Measurements from ENCODE around the gene ICAM3. TPM values are rescaled to one million over a fixed set of nuclear protein-coding genes. Genes with fewer than 3 reads are reported as not detected.
A peak's percentile ranks its signal among the peaks of the same experiment; 100 is the strongest.

Gene ICAM3
- total RNA-seq, 1 donor from 2014 or later = 5.0 TPM

DNA sequence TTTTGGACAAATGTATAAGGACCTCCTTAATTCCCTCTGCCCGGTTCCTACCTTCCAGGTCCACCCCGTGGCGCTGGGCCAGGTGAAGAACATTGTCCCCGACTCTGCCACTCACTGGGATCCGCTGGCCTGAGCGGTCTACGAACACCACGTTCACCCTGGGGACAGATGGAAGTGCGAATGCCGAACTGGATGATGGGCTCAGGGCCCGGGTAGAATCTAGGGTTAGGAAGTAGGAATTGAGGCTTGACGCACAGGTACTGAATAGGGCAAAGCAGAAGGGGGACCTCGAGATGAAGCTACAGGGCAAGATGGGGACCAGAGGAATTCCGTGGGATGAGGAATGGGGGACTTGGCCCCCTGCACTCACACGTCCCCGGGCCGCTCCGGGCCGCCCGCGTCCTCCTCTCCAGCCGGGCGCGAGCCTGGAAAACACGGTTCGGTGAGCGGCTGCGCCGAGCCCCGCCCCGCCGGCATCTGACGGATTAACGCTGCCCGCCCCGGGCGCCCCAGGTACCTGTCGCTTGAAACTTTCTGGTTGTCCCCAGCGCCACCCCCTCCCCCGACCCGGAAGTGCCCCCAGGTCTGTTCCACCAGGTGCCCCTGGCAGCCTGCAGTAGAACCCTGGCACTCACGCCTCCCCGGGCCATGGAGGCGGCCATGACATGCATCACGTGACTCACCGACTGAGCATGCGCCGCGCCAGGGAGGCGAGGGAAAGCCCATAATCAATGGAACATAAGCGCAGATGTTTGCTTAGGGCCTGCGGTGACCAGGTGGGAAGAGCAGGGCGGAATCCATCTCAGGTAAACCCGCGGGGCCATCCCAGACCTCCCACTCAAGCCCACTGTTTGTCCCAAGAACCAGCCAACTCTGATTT, 23.8 kb downstream of the ICAM3 start, which contains the start of gene FDX2:
Gene FDX2 (minus strand): TSS at position 681 of the 880 bp plus-strand sequence. CDS start 19 bp downstream, at position 662.
- no peak for FAIRE-seq
- H3K4me3 ChIP-seq (ENCODE audit: low read depth, low read length) = peak within 1 kb of the TSS; percentile 65
- DNase-seq (ENCODE audit: low read depth) = peak; percentile 65
- peaks cover 16% of the 10 kb centered on the region for H3K36me3 ChIP-seq (ENCODE audit: control insufficient read depth, insufficient read depth, low read length)
- no peaks in the 10 kb centered on the region for H3K27me3 ChIP-seq (ENCODE audit: control insufficient read depth, insufficient read depth, low read length)
- no peak for TF ChIP-seq CTCF (IDR thresholded peaks at IDR 0.05; ENCODE audit: insufficient read depth, low read length, severe bottlenecking)

DNA sequence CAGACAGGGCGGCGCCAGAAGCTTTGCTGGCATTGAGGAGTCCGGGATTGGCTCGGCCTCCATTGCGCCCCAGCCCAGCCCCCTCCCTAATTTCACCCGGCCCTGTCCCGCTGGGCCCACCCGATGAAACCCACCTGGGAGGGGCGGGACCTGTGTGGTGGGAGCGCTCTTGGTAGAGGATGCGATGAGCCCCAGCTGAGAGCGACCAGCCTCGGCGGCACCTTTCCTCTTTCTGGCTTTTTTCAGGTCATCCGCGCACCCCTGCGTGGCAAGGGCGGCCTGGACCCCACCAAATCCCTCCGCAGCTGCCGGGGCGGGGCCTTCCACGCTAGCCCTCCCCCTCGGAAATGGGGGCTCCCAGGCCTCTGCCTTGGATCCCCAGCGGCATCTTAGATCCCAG, 30.0 kb downstream of the ICAM3 start, which contains the start of gene ZGLP1:
Gene ZGLP1 (minus strand): TSS at position 393 of the 400 bp plus-strand sequence.
- no peak for FAIRE-seq
- no peak for TF ChIP-seq CTCF (IDR thresholded peaks at IDR 0.05; ENCODE audit: insufficient read depth, low read length, severe bottlenecking)
- H3K4me3 ChIP-seq (ENCODE audit: low read depth, low read length) = no peak within 1 kb of the TSS
- H3K27me3 ChIP-seq (ENCODE audit: control insufficient read depth, insufficient read depth, low read length) = no peaks in the 10 kb centered on the region
- no peak for DNase-seq (ENCODE audit: low read depth)
- H3K36me3 ChIP-seq (ENCODE audit: control insufficient read depth, insufficient read depth, low read length) = peaks cover 2% of the 10 kb centered on the region

DNA sequence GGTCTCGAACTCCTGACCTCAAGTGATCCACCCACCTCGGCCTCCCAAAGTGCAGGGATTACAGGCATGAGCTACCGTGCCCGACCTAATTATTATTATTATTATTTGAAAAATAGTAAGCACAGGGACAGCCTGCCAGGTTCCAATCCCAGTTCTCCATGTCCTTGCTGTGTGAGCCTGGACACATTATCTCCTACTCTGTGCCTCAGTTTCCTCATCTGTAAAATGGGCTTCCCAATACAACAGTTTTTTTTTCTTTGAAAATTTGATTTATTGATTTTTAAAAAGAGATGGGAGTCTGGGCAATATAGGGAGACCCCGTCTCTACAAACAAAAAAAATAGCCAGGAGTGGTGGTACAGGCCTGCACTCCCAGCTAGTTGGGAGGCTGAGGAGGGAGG, 33.1 kb downstream of the ICAM3 start:
- H3K4me3 ChIP-seq (ENCODE audit: low read depth, low read length) = no peak overlapping the region

GRCh38 chr19:10305139-10305806, 34.2 kb downstream of the ICAM3 start:
- no peak for FAIRE-seq
- peak; percentile 49 for DNase-seq (ENCODE audit: low read depth)
- Histone ChIP-seq H3K4me3 (ENCODE audit: low read depth, low read length) (no peak overlapping the region), H3K36me3 (ENCODE audit: control insufficient read depth, insufficient read depth, low read length) (no peaks in the 10 kb centered on the region), H3K27me3 (ENCODE audit: control insufficient read depth, insufficient read depth, low read length) (no peaks in the 10 kb centered on the region)
- TF ChIP-seq CTCF (IDR thresholded peaks at IDR 0.05; ENCODE audit: insufficient read depth, low read length, severe bottlenecking) = no peak

More for the DNA sequence above, 33.1 kb downstream of the ICAM3 start:
- DNase-seq (ENCODE audit: low read depth) (no peak), FAIRE-seq (no peak)
- Histone ChIP-seq H3K36me3 (ENCODE audit: control insufficient read depth, insufficient read depth, low read length) (no peaks in the 10 kb centered on the region), H3K27me3 (ENCODE audit: control insufficient read depth, insufficient read depth, low read length) (no peaks in the 10 kb centered on the region)
- no peak for TF ChIP-seq CTCF (IDR thresholded peaks at IDR 0.05; ENCODE audit: insufficient read depth, low read length, severe bottlenecking)

DNA sequence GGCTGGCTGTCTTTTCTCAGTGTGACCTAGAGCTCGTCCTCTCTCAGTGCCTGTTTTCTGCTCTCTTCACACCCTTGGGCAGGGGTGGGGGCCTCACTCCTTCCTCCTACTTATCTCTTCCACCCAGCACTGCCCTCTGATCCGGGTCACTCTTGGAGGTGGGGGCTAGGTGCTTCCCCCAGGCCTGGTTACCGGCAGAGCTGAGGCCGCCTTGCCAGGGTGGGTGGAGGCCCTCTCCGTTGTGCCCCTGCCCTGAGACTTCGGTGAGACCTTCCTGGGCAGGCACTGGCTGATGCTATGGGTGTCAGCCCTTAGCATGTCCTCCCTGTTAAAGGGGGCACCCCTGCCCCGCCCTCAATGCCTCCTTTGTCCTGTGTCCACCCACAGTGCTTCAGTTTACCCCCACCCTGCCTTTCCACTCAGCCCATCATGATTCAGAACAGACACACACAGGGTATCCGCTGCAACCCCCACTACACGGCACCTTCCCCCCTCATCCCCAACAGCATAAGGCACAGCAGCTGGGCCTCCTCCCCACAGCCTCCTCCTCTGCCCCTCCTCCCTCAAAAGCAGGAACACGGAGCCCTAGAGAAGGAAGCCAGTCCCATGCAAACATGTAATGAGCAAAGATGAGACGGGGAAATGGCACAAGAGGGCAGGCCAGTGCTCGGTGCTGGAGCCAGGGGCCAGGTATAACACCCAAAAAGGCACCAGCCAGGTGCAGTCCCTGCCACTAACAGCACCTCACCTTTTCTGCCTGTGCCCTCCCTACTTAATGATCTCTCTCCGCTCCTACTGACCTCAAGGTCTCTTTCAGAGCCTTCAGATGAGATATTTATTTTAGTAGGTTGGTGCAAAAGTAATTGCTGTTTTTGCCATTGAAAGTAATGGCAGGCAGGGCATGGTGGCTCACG, 39.6 kb downstream of the ICAM3 start:
- TF ChIP-seq CTCF (IDR thresholded peaks at IDR 0.05; ENCODE audit: insufficient read depth, low read length, severe bottlenecking) = no peak
- Histone ChIP-seq H3K36me3 (ENCODE audit: control insufficient read depth, insufficient read depth, low read length) (no peaks in the 10 kb centered on the region), H3K4me3 (ENCODE audit: low read depth, low read length) (no peak overlapping the region), H3K27me3 (ENCODE audit: control insufficient read depth, insufficient read depth, low read length) (no peaks in the 10 kb centered on the region)
- DNase-seq (ENCODE audit: low read depth) (no peak), FAIRE-seq (no peak)
